Mammary epithelial cell (primary cell): ENCODE results near the gene TENT4B.

ENCODE experiments used
- CTCF ChIP-seq, 2 donors: IDR thresholded peaks in 1 of 2; conservative IDR thresholded peaks in 1 of 2; 2 replicates each; pipeline ENCODE4 v1.5.1; 2011 to 2012; ENCODE audit warnings: inconsistent platforms in 2 of 2, low read length in 2 of 2, mild to moderate bottlenecking in 2 of 2, control low read depth in 1 of 2, low read depth in 1 of 2; ENCODE audit not compliant: insufficient read depth in 1 of 2; ENCODE audit errors: extremely low read depth in 1 of 2
- EZH2 ChIP-seq: IDR thresholded peaks from 2 replicates; pipeline ENCODE4 v1.6.1; 2012; ENCODE audit warnings: low read length, inconsistent platforms, borderline replicate concordance

GRCh38 chr16:50272687-50273381 lies 119.7 kb downstream of the TENT4B start:
- TF ChIP-seq CTCF (conservative IDR thresholded peaks at IDR 0.05 in 1 of 2, IDR thresholded peaks at IDR 0.05 in 1 of 2; ENCODE audit: extremely low read depth in 1 of 2, insufficient read depth in 1 of 2, low read depth in 1 of 2, low read length in 2 of 2) (no peak), EZH2 (no peak)
